IMR-90 (cell line): ENCODE data around the gene RPL14. TPM values are rescaled to one million over a fixed set of nuclear protein-coding genes. Genes with fewer than 3 reads are reported as not detected.

Experiments
- ATAC-seq: fragments of 200-7000 bp; cut with Tn5 transposase; 2 replicates; pipeline ENCODE4 v1.9.1; 2020; ENCODE audit warnings: low read depth, mild to moderate bottlenecking, moderate library complexity
- BruUV-seq: library from RNA; stranded (reverse); fragments of 400-500 nt; replicated peaks from 2 replicates; lab custom pipeline; 2021; lab: Mats Ljungman, UMichigan
- CTCF ChIA-PET: fragments of 300-600 bp; formaldehyde crosslinking; extraction: SDS; loops from one replicate; lab custom pipeline; 2021; ENCODE audit warnings: antibody characterized with exemption; lab: Yijun Ruan, JAX
- POLR2A ChIA-PET: fragments of 300-600 bp; sonication (Branson Sonifier 250); formaldehyde crosslinking; loops from one replicate; lab custom pipeline; 2022; ENCODE audit warnings: antibody characterized with exemption; ENCODE audit not compliant: unreplicated experiment; lab: Charles Lee
- DNase-seq: peaks from one replicate; pipeline ENCODE4 v3.0.0; 2013
- H2AFZ ChIP-seq: replicated peaks from 2 replicates; pipeline ENCODE3; 2013; ENCODE audit warnings: low read length, mild to moderate bottlenecking; ENCODE audit not compliant: poor library complexity
- H2AK5ac ChIP-seq: 2 replicates; pipeline ENCODE4 v1.6.1; 2013; ENCODE audit warnings: low read depth, low read length, inconsistent platforms
- H2AK9ac ChIP-seq: replicated peaks from 2 replicates; pipeline ENCODE3; 2013; ENCODE audit warnings: mild to moderate bottlenecking, low read depth, low read length, moderate library complexity; ENCODE audit not compliant: poor library complexity
- H2BK120ac ChIP-seq: 2 replicates; pipeline ENCODE4 v1.6.1; 2013; ENCODE audit warnings: low read depth, low read length, inconsistent platforms
- H2BK15ac ChIP-seq: 3 replicates; pipeline ENCODE4 v1.6.1; 2013; ENCODE audit warnings: low read depth, low read length, inconsistent platforms
- H2BK20ac ChIP-seq: 2 replicates; pipeline ENCODE4 v1.6.1; 2013; ENCODE audit warnings: low read depth, mild to moderate bottlenecking, inconsistent platforms, low read length, moderate library complexity
- H2BK5ac ChIP-seq: 2 replicates; pipeline ENCODE4 v1.6.1; 2013; ENCODE audit warnings: mild to moderate bottlenecking, low read depth, low read length, inconsistent platforms; ENCODE audit not compliant: poor library complexity, severe bottlenecking
- H3K14ac ChIP-seq: replicated peaks from 2 replicates; pipeline ENCODE4 v1.6.1; 2013; ENCODE audit warnings: low read depth, low read length, inconsistent platforms
- H3K18ac ChIP-seq: 2 replicates; pipeline ENCODE4 v1.6.1; 2013; ENCODE audit warnings: low read depth, low read length, control low read depth
- H3K23ac ChIP-seq: 2 replicates; pipeline ENCODE4 v1.6.1; 2013; ENCODE audit warnings: low read depth, low read length, inconsistent platforms
- H3K27ac ChIP-seq: 2 replicates; pipeline ENCODE4 v1.5.1; 2013; ENCODE audit warnings: mild to moderate bottlenecking, control low read depth, low read length; ENCODE audit not compliant: insufficient read depth
- H3K27me3 ChIP-seq: 2 replicates; pipeline ENCODE4 v1.6.1; 2013; ENCODE audit warnings: low read length; ENCODE audit not compliant: control insufficient read depth, insufficient read depth
- H3K36me3 ChIP-seq: 2 replicates; pipeline ENCODE4 v1.6.1; 2013; ENCODE audit warnings: low read length, mixed read lengths; ENCODE audit not compliant: control insufficient read depth, insufficient read depth
- H3K4ac ChIP-seq: 2 replicates; pipeline ENCODE4 v1.6.1; 2013; ENCODE audit warnings: low read depth, low read length, inconsistent platforms
- H3K4me1 ChIP-seq: 2 replicates; pipeline ENCODE4 v1.6.1; 2013; ENCODE audit warnings: low read length, mixed read lengths; ENCODE audit not compliant: control insufficient read depth, insufficient read depth
- H3K4me2 ChIP-seq: 2 replicates; pipeline ENCODE4 v1.6.1; 2013; ENCODE audit warnings: low read depth, mild to moderate bottlenecking, control low read depth, low read length, moderate library complexity
- H3K4me3 ChIP-seq: 2 replicates; pipeline ENCODE4 v1.5.1; 2013; ENCODE audit warnings: low read depth, mild to moderate bottlenecking, control low read depth, low read length, moderate library complexity; ENCODE audit not compliant: insufficient read depth
- H3K56ac ChIP-seq: 2 replicates; pipeline ENCODE4 v1.6.1; 2013; ENCODE audit warnings: low read length, inconsistent platforms; ENCODE audit not compliant: insufficient read depth; ENCODE audit errors: extremely low read depth
- H3K79me1 ChIP-seq, 2 experiments: 2 replicates each; pipeline ENCODE4 v1.6.1; 2013; ENCODE audit warnings: low read length in 2 of 2, inconsistent platforms in 1 of 2, low read depth in 1 of 2
- H3K9ac ChIP-seq: 2 replicates; pipeline ENCODE4 v1.6.1; 2013; ENCODE audit warnings: low read depth, low read length, control low read depth
- H3K9me1 ChIP-seq: 2 replicates; pipeline ENCODE4 v1.6.1; 2013; ENCODE audit warnings: low read length, inconsistent platforms; ENCODE audit not compliant: insufficient read depth
- H3K9me3 ChIP-seq: 2 replicates; pipeline ENCODE4 v1.6.1; 2013; ENCODE audit warnings: low read length; ENCODE audit not compliant: control insufficient read depth, insufficient read depth
- H4K20me1 ChIP-seq: 2 replicates; pipeline ENCODE4 v1.6.1; 2013; ENCODE audit warnings: low read length, inconsistent platforms; ENCODE audit not compliant: insufficient read depth
- H4K5ac ChIP-seq: 2 replicates; pipeline ENCODE4 v1.6.1; 2013; ENCODE audit warnings: mild to moderate bottlenecking, low read depth, low read length, control low read depth
- H4K8ac ChIP-seq, 2 experiments: 2 replicates each; pipeline ENCODE4 v1.6.1; 2013; ENCODE audit warnings: low read depth in 2 of 2, low read length in 2 of 2, control low read depth in 1 of 2, inconsistent platforms in 1 of 2
- H4K91ac ChIP-seq: 2 replicates; pipeline ENCODE4 v1.6.1; 2013; ENCODE audit warnings: low read depth, low read length, inconsistent platforms; ENCODE audit not compliant: insufficient read depth
- BHLHE40 ChIP-seq: fragments of 150-350 bp; IDR thresholded peaks from 2 replicates; pipeline ENCODE4 v1.6.1; 2016; ENCODE audit warnings: mild to moderate bottlenecking, low read depth, low read length
- CEBPB ChIP-seq: IDR thresholded peaks from 2 replicates; pipeline ENCODE4 v1.6.1; 2012; ENCODE audit warnings: low read depth, low read length, improper control_type of control experiment
- CTCF ChIP-seq: conservative IDR thresholded peaks from 2 replicates; pipeline ENCODE4 v1.5.1; 2012; ENCODE audit warnings: mild to moderate bottlenecking, low read depth, low read length, improper control_type of control experiment
- FOS ChIP-seq: fragments of 150-350 bp; IDR thresholded peaks from 2 replicates; pipeline ENCODE4 v1.6.1; 2016; ENCODE audit warnings: low read depth, low read length
- MAFK ChIP-seq: IDR thresholded peaks from 2 replicates; pipeline ENCODE4 v1.6.1; 2012; ENCODE audit warnings: low read depth, low read length, improper control_type of control experiment
- MAZ ChIP-seq: IDR thresholded peaks from 2 replicates; pipeline ENCODE4 v1.6.1; 2012; ENCODE audit warnings: low read depth, mild to moderate bottlenecking, low read length, improper control_type of control experiment, moderate library complexity, borderline replicate concordance
- MXI1 ChIP-seq: IDR thresholded peaks from 2 replicates; pipeline ENCODE4 v1.6.1; 2012; ENCODE audit warnings: low read depth, mild to moderate bottlenecking, low read length, moderate library complexity, borderline replicate concordance
- POLR2A ChIP-seq: IDR thresholded peaks from 2 replicates; pipeline ENCODE4 v1.6.1; 2012; ENCODE audit warnings: mild to moderate bottlenecking, low read depth, low read length
- RAD21 ChIP-seq: IDR thresholded peaks from 2 replicates; pipeline ENCODE4 v1.6.1; 2012; ENCODE audit warnings: low read length, improper control_type of control experiment
- RCOR1 ChIP-seq: IDR thresholded peaks from 2 replicates; pipeline ENCODE4 v1.6.1; 2012; ENCODE audit warnings: mild to moderate bottlenecking, low read length, improper control_type of control experiment; ENCODE audit not compliant: insufficient replicate concordance
- RFX5 ChIP-seq: IDR thresholded peaks from 2 replicates; pipeline ENCODE4 v1.8.0; 2012; ENCODE audit warnings: low read depth, mild to moderate bottlenecking, low read length, moderate library complexity
- SMC3 ChIP-seq: fragments of 150-350 bp; IDR thresholded peaks from 2 replicates; pipeline ENCODE4 v1.6.1; 2016; ENCODE audit warnings: low read depth, mild to moderate bottlenecking, antibody characterized with exemption, low read length, moderate library complexity
- USF2 ChIP-seq: fragments of 150-350 bp; IDR thresholded peaks from 2 replicates; pipeline ENCODE4 v1.6.1; 2017; ENCODE audit warnings: mild to moderate bottlenecking, antibody characterized with exemption, low read length, low read depth
- WGBS, 2 experiments: methylation state at CpG; one replicate each; pipeline versions ENCODE4 v1.1.5 to v1.1.7; 2013; ENCODE audit warnings: missing lambda C conversion rate in 2 of 2; ENCODE audit not compliant: insufficient read length in 1 of 2; ENCODE audit errors: extremely low coverage in 2 of 2; 5-methylcytosine and 5-hydroxymethylcytosine counted together
- dilution Hi-C: fragments of 300-500 bp; cut with HindIII; formaldehyde crosslinking; loops from one replicate; pipeline ENCODE4 v1.14.3; 2018; ENCODE audit warnings: low sequenced_read_pairs; ENCODE audit not compliant: unreplicated experiment
- in situ Hi-C: fragments of 300-500 bp; cut with MboI; formaldehyde crosslinking; loops from 3 replicates; pipeline ENCODE4 v1.14.3; 2019; ENCODE audit warnings: low sequenced_read_pairs, inconsistent platforms, mixed read lengths
- intact Hi-C: fragments of 100-400 bp; cut with micrococcal nuclease; formaldehyde crosslinking; loops from 2 replicates; pipeline ENCODE4 v1.10.0; 2022
- polyA plus RNA-seq, 3 experiments: library from polyadenylated mRNA; depleted of rRNA; stranded (reverse); fragments of >200 nt; gene quantifications; 2 replicates each; pipeline ENCODE4 v1.2.3, GENCODE V29; 2012; ENCODE audit warnings: low replicate concordance in 1 of 3
- total RNA-seq: library from RNA; depleted of rRNA; stranded (reverse); fragments of >200 nt; gene quantifications from 2 replicates; pipeline ENCODE4 v1.2.3, GENCODE V29; 2012
- TF ChIP-seq, protein P1 (sequence below): fragments of 150-350 bp; IDR thresholded peaks from 2 replicates; pipeline ENCODE4 v1.6.1; 2016; ENCODE audit warnings: low read depth, mild to moderate bottlenecking, low read length, moderate library complexity, borderline replicate concordance

Gene RPL14
- total and polyA plus RNA-seq, 2 of the 4 experiments (the other 2 are of a cell fraction): 142 to 492 TPM

DNA sequence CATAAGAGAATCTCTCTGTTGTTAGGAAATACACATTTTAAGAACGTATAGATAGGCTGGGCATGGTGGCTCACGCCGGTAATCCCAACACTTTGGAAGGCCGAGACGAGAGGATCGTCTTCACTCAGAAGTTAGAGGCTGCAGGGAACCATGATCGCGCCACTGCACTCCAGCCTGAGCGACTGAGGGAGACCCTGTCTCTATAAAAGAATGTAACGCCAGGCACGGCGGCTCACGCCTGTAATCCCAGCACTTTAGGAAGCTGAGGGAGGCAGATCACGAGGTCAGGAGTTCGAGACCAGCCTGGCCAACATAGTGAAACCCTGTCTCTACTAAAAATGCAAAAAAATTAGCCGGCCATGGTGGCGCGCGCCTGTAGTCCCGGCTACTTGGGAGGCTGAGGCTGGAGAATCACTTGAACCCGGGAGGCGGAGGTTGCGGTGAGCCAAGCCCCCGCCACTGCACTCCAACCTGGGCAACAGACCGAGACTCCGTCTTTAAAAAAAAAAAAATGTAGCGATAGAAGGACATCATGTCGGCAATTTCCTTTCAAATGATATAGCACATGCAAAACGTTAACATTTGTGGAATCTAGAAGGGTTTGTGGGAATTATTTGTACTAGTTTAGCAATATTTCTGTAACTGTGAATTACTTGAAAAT, 730 bp upstream of the RPL14 start:
- no peak overlapping the region for H2AK9ac ChIP-seq
- no peaks in the 10 kb centered on the region for H3K9me3 ChIP-seq

More for the DNA sequence above, 730 bp upstream of the RPL14 start:
- ChIA-PET CTCF (no interaction called here), POLR2A (interaction anchor here (0.5 kb wide), 1 partner anchor 14 kb away, joined by 3 read pairs; no protein-coding TSS in a partner anchor)
- intact Hi-C loops (no loop called here), in situ Hi-C loops (no loop called here), dilution Hi-C loops (no loop called here)
- Histone ChIP-seq H3K4me3 (peak overlapping the region; percentile 97), H3K4me2 (peak overlapping the region; percentile 64), H2BK5ac (peak overlapping the region; percentile 69), H2BK15ac (no peak overlapping the region), H3K4me1 (no peaks in the 10 kb centered on the region), H4K91ac (no peak overlapping the region), H3K9ac (peak overlapping the region; percentile 94; the same call in 1 of the 2 replicates), H2AFZ (no peak overlapping the region), H4K8ac (peak overlapping the region; percentile 73 to 100), H3K4ac (peak overlapping the region; percentile 49; the same call in 1 of the 2 replicates), H4K5ac (peak overlapping the region; percentile 88), H3K27me3 (no peaks in the 10 kb centered on the region), H3K14ac (peak overlapping the region; percentile 96; the same call in 1 of the 2 replicates), H2BK20ac (no peak overlapping the region), H3K23ac (peak overlapping the region; percentile 76; the same call in 1 of the 2 replicates), H3K36me3 (peaks cover 23% of the 10 kb centered on the region), H3K18ac (no peak overlapping the region), H3K79me1 (peaks cover 14 to 32% of the 10 kb centered on the region in 2 experiments), H4K20me1 (peaks cover 24% of the 10 kb centered on the region), H2BK120ac (no peak overlapping the region), H3K27ac (no peak overlapping the region), H2AK5ac (no peak overlapping the region), H3K56ac (peak overlapping the region; percentile 96), H3K9me1 (no peaks in the 10 kb centered on the region; the same call in 1 of the 2 replicates)
- ATAC-seq: no peak
- DNase-seq: no peak
- TF ChIP-seq CEBPB (no peak), MXI1 (no peak), SMC3 (no peak), POLR2A (no peak), FOS (no peak), BHLHE40 (no peak), RAD21 (no peak), USF2 (no peak), MAZ (no peak), RFX5 (no peak), RCOR1 (no peak), MAFK (no peak), CTCF (no peak)
- TF ChIP-seq, protein P1, sequence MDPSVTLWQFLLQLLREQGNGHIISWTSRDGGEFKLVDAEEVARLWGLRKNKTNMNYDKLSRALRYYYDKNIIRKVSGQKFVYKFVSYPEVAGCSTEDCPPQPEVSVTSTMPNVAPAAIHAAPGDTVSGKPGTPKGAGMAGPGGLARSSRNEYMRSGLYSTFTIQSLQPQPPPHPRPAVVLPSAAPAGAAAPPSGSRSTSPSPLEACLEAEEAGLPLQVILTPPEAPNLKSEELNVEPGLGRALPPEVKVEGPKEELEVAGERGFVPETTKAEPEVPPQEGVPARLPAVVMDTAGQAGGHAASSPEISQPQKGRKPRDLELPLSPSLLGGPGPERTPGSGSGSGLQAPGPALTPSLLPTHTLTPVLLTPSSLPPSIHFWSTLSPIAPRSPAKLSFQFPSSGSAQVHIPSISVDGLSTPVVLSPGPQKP: no peak
- WGBS, 2 experiments: 45% methylated on average over 16 of the region's 29 CpGs; no CpG with 5 or more reads in 1 of the 2 experiments
- BruUV-seq: TSS peak; percentile 94
